ENCODE measurements around the gene UBE2O.
A peak's percentile ranks its signal among the peaks of the same experiment; 100 is the strongest.

UBE2O gene

GRCh38 chr17:76467366-76467765 is 14.4 kb upstream of the UBE2O start, which contains the start of gene AANAT:
Gene AANAT (plus strand): TSS chr17:76467603. CDS start chr17:76468747, 1,144 bp downstream.
- peak; percentile 98 for DNase-seq (ENCODE audit: low spot score)

- no peak for DNase-seq (ENCODE audit: low spot score)
These were observed 13.8 kb upstream of the UBE2O start for GRCh38 chr17:76466775-76467130.

- DNase-seq (ENCODE audit: low spot score): no peak
These were observed 9.8 kb upstream of the UBE2O start for GRCh38 chr17:76462556-76463290.

GRCh38 chr17:76461765-76462555 is 9.0 kb upstream of the UBE2O start:
- DNase-seq (ENCODE audit: low spot score): no peak

- no peak for DNase-seq (ENCODE audit: low spot score)
These were observed 6.7 kb upstream of the UBE2O start for GRCh38 chr17:76459674-76460073.

- DNase-seq (ENCODE audit: low spot score): peak; percentile 75
These were observed 5.9 kb upstream of the UBE2O start for GRCh38 chr17:76458580-76459490.

GRCh38 chr17:76453431-76453743 is 435 bp upstream of the UBE2O start:
- no peak for DNase-seq (ENCODE audit: low spot score)

- DNase-seq (ENCODE audit: low spot score): no peak
These were observed 759 bp downstream of the UBE2O start for GRCh38 chr17:76452127-76452659.

- no peak for DNase-seq (ENCODE audit: low spot score)
These were observed 1.4 kb downstream of the UBE2O start for GRCh38 chr17:76451506-76451905.

GRCh38 chr17:76449126-76449525 is 3.8 kb downstream of the UBE2O start:
- DNase-seq (ENCODE audit: low spot score): no peak

GRCh38 chr17:76447931-76448652 is 4.9 kb downstream of the UBE2O start:
- DNase-seq (ENCODE audit: low spot score): no peak

- DNase-seq (ENCODE audit: low spot score): no peak
These were observed 6.3 kb downstream of the UBE2O start for GRCh38 chr17:76446449-76447231.

GRCh38 chr17:76445697-76446448 is 7.1 kb downstream of the UBE2O start:
- no peak for DNase-seq (ENCODE audit: low spot score)

- no peak for DNase-seq (ENCODE audit: low spot score)
These were observed 8.2 kb downstream of the UBE2O start for GRCh38 chr17:76444518-76445311.

GRCh38 chr17:76442341-76443338 is 10.3 kb downstream of the UBE2O start:
- DNase-seq (ENCODE audit: low spot score): no peak

- no peak for DNase-seq (ENCODE audit: low spot score)
These were observed 11.1 kb downstream of the UBE2O start for GRCh38 chr17:76441686-76442340.

- no peak for DNase-seq (ENCODE audit: low spot score)
These were observed 12.1 kb downstream of the UBE2O start for GRCh38 chr17:76440751-76441362.

Measured in D341Med (cell line).